22Rv1 (cell line): Measurements from ENCODE around the gene MIOS.

Experiments
- ZFX ChIP-seq: fragments of 450-650 bp; IDR thresholded peaks from 2 replicates; pipeline ENCODE4 v1.6.1; 2017; ENCODE audit warnings: antibody characterized with exemption, borderline replicate concordance
- TF ChIP-seq, protein P1 (sequence below): fragments of 450-650 bp; IDR thresholded peaks from 2 replicates; pipeline ENCODE4 v1.5.1; 2017; ENCODE audit warnings: mild to moderate bottlenecking

DNA sequence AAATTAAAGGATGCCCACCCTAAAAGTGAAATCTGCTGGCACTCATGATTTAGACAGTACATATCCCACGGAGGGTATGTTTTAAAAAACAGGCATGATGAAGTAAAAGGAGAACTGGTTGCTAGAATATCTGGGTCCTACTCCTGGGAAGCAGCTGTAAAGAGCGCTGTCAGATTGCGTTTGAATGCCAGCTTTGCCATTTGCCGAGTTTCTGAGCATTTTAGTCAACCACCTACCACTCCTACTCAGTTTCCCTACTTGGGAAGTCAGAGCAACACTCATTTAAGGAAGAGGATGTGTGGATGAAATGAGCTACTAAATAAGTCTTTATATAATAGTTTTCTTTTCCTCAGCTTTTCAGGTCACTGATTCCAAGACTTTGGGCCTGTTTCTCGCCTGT, 72.7 kb downstream of the MIOS start:
- TF ChIP-seq, protein P1, sequence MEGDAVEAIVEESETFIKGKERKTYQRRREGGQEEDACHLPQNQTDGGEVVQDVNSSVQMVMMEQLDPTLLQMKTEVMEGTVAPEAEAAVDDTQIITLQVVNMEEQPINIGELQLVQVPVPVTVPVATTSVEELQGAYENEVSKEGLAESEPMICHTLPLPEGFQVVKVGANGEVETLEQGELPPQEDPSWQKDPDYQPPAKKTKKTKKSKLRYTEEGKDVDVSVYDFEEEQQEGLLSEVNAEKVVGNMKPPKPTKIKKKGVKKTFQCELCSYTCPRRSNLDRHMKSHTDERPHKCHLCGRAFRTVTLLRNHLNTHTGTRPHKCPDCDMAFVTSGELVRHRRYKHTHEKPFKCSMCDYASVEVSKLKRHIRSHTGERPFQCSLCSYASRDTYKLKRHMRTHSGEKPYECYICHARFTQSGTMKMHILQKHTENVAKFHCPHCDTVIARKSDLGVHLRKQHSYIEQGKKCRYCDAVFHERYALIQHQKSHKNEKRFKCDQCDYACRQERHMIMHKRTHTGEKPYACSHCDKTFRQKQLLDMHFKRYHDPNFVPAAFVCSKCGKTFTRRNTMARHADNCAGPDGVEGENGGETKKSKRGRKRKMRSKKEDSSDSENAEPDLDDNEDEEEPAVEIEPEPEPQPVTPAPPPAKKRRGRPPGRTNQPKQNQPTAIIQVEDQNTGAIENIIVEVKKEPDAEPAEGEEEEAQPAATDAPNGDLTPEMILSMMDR: no peak
- TF ChIP-seq ZFX: no peak
